Measurements from ENCODE around the gene TMEM120B. TPM values are rescaled to one million over a fixed set of nuclear protein-coding genes. Genes with fewer than 3 reads are reported as not detected.

TMEM120B gene
- total RNA-seq, 1 experiment from 2014 or later: 18.5 TPM

GRCh38 chr12:121796855-121797751 is 84.6 kb downstream of the TMEM120B start:
- DNase-seq: peak; percentile 97
- Histone ChIP-seq H3K4me3 (ENCODE audit: low read length) (peak overlapping the region; percentile 67), H3K27me3 (ENCODE audit: low read length) (no peaks in the 10 kb centered on the region), H3K4me1 (ENCODE audit: insufficient read depth, low read length) (peaks cover 67% of the 10 kb centered on the region), H3K9ac (ENCODE audit: low read length) (peak overlapping the region; percentile 58), H3K9me2 (replicated peaks; ENCODE audit: low read length) (no peaks in the 10 kb centered on the region), H3K27ac (ENCODE audit: low read length) (peak overlapping the region; percentile 99), H2AFZ (ENCODE audit: low read length) (no peak overlapping the region), H4K20me1 (ENCODE audit: low read length) (no peaks in the 10 kb centered on the region), H3K9me3 (ENCODE audit: low read length) (no peaks in the 10 kb centered on the region), H3K79me2 (ENCODE audit: low read length) (peaks cover 68% of the 10 kb centered on the region), H3K36me3 (ENCODE audit: low read depth, low read length) (no peaks in the 10 kb centered on the region), H3K4me2 (ENCODE audit: low read length) (peak overlapping the region; percentile 93), H3F3A (ENCODE audit: low read length, unreplicated experiment) (no peaks in the 10 kb centered on the region)
- BruUV-seq (replicated peaks): no TSS peak
- intact Hi-C loops (cut with micrococcal nuclease): loop anchor here (1.0 to 10.0 kb wide), 2 partner anchors 91 to 228 kb away; partner anchors contain the start of genes BCL7A and PSMD9
- ChIA-PET POLR2A (ENCODE audit: unreplicated experiment) (interaction anchor here (0.6 to 1.4 kb wide), 2 partner anchors 10 to 155 kb away, joined by 3 to 10 read pairs; no protein-coding TSS in a partner anchor), CTCF (interaction anchor here (0.6 to 4.0 kb wide), 6 partner anchors 13 to 96 kb away, joined by 4 to 95 read pairs (median 16); partner anchors contain the start of gene PSMD9)
- peak; percentile 26 for ATAC-seq
- TF ChIP-seq, protein P1, sequence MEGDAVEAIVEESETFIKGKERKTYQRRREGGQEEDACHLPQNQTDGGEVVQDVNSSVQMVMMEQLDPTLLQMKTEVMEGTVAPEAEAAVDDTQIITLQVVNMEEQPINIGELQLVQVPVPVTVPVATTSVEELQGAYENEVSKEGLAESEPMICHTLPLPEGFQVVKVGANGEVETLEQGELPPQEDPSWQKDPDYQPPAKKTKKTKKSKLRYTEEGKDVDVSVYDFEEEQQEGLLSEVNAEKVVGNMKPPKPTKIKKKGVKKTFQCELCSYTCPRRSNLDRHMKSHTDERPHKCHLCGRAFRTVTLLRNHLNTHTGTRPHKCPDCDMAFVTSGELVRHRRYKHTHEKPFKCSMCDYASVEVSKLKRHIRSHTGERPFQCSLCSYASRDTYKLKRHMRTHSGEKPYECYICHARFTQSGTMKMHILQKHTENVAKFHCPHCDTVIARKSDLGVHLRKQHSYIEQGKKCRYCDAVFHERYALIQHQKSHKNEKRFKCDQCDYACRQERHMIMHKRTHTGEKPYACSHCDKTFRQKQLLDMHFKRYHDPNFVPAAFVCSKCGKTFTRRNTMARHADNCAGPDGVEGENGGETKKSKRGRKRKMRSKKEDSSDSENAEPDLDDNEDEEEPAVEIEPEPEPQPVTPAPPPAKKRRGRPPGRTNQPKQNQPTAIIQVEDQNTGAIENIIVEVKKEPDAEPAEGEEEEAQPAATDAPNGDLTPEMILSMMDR (conservative IDR thresholded peaks at IDR 0.05; ENCODE audit: low read depth, low read length): peak; percentile 32; the same call in 1 of the 2 replicates
- no peak for TF ChIP-seq EZH2 (IDR thresholded peaks at IDR 0.05; ENCODE audit: low read length, unreplicated experiment)

DNA sequence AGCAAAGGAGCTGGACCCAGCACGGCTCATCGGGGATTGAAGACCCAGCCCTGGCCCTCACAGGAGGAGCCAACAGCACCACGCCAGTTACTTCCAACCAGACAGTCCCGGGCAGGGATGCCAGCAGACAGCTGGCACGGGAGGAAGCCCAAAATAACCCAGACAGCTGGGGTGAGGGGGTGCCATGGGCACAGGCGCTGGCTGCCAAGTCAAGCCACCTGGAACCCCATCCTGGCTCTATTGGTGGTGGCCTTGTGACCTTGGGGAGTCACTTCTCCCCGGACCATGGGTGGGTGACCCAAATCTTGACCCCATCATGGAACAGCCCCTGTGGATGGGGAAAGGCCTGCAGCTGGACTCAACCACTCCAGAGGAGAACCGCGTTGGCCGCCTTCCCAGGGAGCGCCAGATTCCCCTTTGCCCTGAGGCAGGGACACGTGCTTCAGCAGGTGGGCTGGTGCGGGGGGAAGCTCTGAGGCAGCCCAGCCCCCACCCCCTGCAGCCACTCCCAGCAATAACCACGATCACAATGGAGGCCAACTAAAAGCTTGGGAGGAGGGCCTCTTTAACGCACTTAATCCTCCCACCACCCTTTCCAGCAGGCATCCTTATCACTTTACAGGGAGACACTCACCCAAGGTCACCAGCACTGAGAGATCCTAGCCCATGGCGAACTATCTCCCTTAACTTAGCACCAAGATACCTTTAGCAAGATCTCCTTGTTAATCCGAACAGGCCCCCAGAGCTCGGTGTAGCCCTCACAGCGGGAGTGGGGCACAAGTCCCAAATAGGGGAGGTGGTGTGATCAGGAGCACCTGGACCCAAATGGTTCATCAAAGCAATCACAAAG is 85.6 kb downstream of the TMEM120B start:
- Histone ChIP-seq H3K4me3 (ENCODE audit: low read length) (peak overlapping the region; percentile 67), H3K27ac (ENCODE audit: low read length) (peak overlapping the region; percentile 99), H3K9me3 (ENCODE audit: low read length) (no peaks in the 10 kb centered on the region), H3F3A (ENCODE audit: low read length, unreplicated experiment) (no peaks in the 10 kb centered on the region), H3K27me3 (ENCODE audit: low read length) (no peaks in the 10 kb centered on the region), H3K9ac (ENCODE audit: low read length) (peak overlapping the region; percentile 58), H3K79me2 (ENCODE audit: low read length) (peaks cover 67% of the 10 kb centered on the region), H3K4me1 (ENCODE audit: insufficient read depth, low read length) (peaks cover 68% of the 10 kb centered on the region), H4K20me1 (ENCODE audit: low read length) (no peaks in the 10 kb centered on the region), H3K4me2 (ENCODE audit: low read length) (peak overlapping the region; percentile 93), H2AFZ (ENCODE audit: low read length) (no peak overlapping the region), H3K9me2 (replicated peaks; ENCODE audit: low read length) (no peaks in the 10 kb centered on the region), H3K36me3 (ENCODE audit: low read depth, low read length) (no peaks in the 10 kb centered on the region)
- TF ChIP-seq EZH2phosphoT487 (IDR thresholded peaks at IDR 0.05; ENCODE audit: borderline replicate concordance, low read length): no peak
- TF ChIP-seq, protein P1 (conservative IDR thresholded peaks at IDR 0.05; ENCODE audit: low read depth, low read length): no peak
- no peak for TF ChIP-seq EZH2 (IDR thresholded peaks at IDR 0.05; ENCODE audit: low read length, unreplicated experiment)
- DNase-seq (peak; percentile 62), ATAC-seq (no peak)
- ChIA-PET POLR2A (ENCODE audit: unreplicated experiment) (no interaction called here), CTCF (interaction anchor here (1.0 kb wide), 1 partner anchor 14 kb away, joined by 6 read pairs; no protein-coding TSS in a partner anchor)
- intact Hi-C loops (cut with micrococcal nuclease): loop anchor here (1.0 to 10.0 kb wide), 2 partner anchors 90 to 227 kb away; partner anchors contain the start of genes BCL7A and PSMD9
- no TSS peak for BruUV-seq (replicated peaks)
